HG02763 (cell line): Measurements from ENCODE around the gene TNIP1.

Experiments used
- ATAC-seq: cut with Tn5 transposase; IDR thresholded peaks from one replicate; pipeline ENCODE4 v1.9.1; 2021; ENCODE audit warnings: mild to moderate bottlenecking, moderate library complexity; ENCODE audit not compliant: unreplicated experiment

TNIP1 gene

DNA sequence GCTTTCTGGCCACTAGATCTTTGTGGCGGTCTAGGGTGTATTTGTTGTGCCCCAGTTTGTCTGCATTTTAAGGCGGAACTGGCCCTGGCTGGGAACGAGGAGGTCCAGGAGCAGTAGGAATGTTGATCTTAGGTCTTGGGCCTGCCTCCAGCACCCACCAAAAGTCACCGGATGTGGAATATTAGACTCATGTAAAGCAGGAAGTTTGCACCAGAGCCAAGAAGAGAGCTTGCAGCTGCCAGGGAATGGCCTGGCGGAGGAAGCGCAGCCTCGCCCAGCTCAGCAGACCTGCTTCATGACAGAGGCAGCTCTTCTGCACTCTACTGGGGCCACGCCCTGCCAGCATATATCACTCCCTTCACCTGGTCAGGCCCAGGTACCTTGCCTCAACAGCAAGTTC is 57.2 kb downstream of the TNIP1 start:
- no peak for ATAC-seq

DNA sequence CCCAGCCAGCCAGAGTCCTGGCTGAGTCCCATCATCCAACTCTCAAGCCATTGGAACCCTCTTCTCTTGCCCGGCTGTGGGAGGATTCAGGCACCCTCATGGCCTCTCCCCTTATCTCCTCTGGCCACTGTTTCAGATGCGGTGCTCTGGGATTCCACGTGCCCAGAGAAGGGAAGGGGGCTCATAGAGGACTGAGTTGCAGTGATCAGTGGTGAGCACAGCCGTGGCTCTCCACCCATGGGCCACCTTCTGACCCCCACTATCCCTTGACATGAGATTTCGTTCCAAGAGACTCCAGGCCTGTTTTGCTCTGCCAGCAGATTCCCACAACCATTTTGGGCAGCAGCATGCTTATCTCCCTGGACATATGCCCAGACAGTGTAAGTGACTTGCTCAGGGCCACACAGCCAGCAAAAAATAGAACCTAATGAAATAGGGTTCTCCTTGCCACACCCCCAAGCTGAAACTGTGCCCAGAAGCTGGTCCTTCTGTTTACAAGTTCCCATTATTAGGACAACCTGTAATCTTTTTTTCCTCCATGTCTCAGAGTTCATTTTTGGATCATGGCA is 57.7 kb downstream of the TNIP1 start:
- no peak for ATAC-seq

DNA sequence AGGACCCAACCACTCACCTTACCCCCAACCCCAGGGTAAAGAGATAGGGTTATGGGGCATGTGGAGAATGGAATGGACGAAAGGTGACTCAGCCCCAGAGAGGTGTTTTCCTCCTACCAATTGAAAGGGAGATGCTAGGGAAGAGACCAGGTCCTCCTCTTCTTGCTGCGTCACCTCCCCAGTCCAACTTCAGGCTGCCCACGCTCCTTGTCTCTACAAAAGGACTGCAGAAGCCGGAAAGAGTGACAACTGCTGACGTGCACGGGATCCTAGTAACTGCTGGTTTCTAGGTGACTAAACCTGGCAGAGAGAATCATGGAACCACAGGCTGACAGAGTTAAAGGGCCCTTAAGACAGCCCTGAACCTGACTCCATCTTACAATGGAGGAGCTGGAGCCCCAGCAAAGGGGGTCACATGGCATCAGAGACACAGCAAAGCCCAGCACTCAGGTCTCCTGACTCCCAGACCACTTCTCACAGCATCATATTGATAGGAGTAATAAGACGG is 58.3 kb downstream of the TNIP1 start:
- ATAC-seq, result no peak

DNA sequence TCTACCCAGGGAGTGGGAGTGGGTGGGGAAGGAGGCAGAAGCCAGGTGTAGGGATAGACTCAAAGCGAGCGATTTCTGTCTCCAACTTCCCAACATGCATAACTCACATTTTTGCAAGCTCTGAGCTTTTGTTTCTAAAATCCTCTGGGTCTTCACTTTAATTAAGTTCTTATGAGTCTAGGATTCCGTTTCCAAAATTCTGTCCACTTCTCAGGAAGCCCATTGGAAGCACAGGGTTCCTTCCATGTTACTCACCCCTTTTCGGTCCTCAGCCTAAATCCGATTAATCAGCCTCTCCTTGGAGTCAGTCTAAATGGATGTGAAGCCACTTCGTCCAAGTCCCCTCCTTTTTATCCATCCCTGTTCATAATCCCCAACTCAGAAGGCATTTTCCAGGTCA is 59.1 kb downstream of the TNIP1 start:
- ATAC-seq, result no peak

- peak; percentile 70 for ATAC-seq
Observed at GRCh38 chr5:151020304-151021110, 60.3 kb downstream of the TNIP1 start, which contains the start of gene GPX3. Gene GPX3 (plus strand): TSS chr5:151020591. CDS start chr5:151020655, 64 bp downstream.

DNA sequence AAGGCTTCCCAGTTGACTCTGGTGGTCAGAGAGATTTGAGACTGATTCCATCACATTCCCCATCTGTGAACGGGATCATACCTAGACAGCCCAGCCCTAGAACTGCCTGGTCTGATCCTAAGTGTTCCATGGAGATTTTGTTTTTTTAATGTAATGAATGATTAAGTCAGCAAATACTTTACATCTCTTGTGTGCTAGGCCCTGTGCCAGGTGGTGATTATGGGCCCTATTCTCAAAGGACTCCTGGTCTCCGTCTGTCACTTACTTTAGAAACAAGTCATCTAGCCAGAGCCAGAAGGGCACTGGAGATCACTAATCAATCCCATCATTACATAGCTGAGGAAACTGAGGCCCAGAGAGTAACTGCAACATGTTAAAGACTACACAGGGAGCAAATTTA is 61.5 kb downstream of the TNIP1 start:
- ATAC-seq, result no peak

DNA sequence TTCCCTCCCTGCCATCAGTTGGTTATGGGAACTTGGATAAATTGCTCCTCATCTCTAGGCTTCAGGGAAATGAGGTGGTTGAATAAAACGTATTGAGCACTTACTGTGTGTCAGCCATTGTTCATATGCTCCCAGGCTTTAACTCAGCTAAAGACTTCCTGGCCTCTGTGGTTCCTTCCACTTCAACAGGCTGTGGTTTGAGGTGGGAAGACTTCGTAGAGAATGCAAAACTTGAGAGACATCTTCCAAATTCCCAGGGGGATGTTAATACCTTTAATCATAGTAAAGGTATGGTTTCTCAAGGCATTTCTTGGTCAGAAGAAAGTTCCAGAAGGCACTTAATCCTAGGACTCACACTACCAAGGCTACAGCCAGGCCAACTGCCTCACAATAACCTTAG is 62.0 kb downstream of the TNIP1 start:
- no peak for ATAC-seq

DNA sequence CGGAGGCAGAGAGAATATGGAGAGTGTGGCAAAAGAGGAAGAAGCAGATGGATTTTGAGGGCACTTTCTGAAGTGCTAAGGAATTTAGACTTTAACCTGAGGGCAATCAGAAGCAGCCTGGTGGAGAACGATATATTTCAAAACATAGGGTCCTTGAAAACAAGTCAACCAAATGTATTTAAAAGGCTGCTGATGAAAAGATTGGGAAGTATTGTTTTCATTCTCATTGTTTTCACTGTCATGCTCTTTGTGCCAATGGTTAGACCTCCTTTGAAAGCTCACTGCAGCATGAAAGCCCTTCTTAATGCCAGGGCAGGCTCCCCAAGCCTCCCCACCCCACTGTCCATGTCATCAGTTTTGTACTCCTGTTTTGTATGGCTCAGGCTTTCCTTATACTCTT is 62.9 kb downstream of the TNIP1 start:
- no peak for ATAC-seq

DNA sequence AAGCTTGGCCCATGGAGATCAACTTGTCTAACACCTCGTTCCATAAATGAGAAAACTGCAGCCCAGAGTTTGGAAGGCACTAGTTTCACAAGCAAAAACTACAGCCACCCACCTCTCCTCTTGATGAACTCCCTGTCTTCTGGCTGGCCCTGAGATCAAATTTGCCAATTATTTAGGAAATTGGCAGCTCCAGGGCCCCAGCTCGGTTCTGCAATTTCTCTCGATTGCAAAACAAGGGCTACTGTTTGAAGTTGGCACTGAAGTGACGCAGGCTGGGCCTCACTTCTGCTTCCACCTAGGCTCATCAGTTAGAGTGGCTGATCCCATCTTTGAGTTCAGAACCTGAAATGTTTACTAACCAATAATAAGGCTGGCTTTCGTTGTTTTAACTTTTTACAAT is 64.1 kb downstream of the TNIP1 start:
- ATAC-seq, result no peak

DNA sequence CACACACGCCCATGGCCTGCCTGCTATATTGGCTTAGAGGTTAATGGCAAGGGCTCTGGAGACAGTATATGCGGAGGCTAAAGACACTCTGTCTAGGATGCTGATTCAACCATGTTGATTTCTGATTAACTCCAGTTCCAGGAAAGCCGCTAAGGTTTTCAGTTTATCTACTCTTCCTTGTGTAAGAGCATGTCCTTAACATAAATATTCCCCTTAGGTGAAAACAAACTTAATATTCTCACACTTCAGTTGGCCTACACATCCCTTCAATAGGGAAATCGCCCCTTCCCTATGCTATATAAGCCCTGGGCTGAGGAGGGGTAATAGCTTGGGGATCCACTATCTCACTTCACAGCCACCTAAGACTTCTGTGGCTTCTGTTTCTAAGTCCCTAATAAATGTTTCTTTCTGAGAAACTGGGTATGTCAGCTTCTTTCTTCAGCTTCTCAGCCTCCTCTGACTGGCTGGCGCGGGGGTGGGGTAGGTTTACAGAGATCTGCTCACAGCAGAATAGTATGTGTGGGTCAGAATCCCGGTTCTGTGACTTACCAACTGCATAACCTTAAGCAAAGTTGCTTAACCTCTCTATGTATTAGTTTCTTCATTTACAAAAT is 64.8 kb downstream of the TNIP1 start:
- no peak for ATAC-seq

DNA sequence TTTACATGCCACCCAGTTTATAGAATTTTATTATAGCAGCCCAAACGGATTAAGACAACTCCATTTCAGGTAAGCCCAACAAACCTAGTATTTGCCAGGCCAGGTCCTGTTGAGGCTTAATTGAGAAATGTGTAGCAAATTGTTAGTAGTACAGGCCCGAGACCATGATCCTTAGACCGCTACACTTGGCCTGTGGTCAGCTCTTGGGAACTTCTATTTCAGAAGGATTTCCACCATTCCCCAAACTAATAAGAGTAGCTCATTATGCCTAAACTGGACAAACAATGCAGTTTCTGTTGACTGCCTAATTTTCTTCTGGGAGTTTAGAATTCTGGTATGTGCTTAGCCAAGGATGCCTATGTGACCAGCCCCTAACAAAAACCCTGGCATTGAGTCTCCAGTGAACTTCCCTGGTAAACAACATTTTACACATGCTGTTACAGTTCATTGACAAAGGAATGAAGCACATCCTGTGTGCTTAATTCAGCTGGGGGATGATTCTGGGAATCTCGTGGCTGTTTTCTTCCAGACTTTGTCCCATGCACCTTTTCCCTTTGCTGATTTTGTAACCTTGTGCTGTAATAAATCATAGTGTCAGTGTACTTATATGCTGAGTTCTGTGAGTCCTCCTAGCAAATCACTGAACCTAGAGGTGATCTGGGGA is 66.0 kb downstream of the TNIP1 start:
- no peak for ATAC-seq

DNA sequence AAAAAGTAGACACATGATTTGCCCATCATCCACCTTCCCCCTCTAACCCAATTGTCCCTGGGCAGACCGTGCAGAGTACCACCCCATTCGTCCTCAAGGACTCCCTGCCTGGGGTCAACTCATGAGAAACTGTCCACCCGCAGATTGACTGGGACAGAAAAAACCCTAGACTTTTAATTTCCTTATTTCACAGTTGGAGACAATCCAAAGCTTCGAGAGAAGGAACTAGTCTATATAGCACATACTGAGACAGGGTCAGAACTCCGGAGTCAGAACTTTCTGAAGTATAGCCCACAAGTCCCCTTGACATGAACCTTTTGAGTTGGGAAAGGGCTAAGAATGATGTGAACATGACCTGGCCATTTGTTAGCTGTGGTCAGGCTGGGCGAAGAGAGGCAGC is 68.0 kb downstream of the TNIP1 start:
- no peak for ATAC-seq

- ATAC-seq, result no peak
Observed at GRCh38 chr5:151008906-151009305, 71.9 kb downstream of the TNIP1 start.

GRCh38 chr5:151008210-151008491 is 72.7 kb downstream of the TNIP1 start:
- no peak for ATAC-seq

DNA sequence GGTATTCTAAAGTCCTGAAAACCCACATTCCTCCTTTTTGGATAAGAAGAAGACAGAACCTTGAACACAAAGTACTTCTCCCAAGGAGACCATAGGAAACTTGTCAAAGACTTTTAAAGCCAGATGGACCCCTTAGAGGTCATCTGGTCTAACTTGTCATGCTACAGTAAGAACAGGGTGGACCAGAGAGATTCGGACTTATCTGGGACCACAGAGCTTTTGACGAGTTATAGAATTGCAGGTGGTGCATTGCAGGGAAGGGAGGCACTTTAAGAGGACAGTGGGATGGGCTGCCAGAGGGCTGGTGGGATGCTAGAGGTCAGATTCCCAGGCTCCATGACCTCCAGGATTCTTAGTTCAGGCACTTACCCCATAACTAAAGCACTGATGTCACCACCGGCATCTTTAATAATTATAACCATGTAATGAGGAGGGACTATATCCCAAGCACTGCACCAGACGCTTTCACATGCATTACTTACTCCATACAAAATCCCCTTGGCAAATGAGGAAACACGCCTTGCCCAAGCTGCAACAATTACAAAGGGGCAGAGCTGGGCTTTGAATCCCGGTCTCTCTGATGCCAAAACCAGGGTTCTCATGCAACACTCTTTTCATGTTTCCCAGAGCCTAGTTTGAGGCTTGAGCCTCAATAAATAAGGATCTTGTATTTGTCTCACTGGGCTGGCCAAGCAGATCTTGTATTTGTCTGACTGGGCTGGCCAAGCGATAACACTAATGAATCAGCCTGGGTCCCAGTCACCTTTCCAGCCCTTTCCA is 73.2 kb downstream of the TNIP1 start:
- ATAC-seq, result no peak

- ATAC-seq, result no peak
Observed at GRCh38 chr5:151006704-151007334, 74.0 kb downstream of the TNIP1 start.

- no peak for ATAC-seq
Observed at GRCh38 chr5:151005950-151006576, 74.8 kb downstream of the TNIP1 start.

GRCh38 chr5:151005187-151005949 is 75.5 kb downstream of the TNIP1 start:
- ATAC-seq, result no peak

DNA sequence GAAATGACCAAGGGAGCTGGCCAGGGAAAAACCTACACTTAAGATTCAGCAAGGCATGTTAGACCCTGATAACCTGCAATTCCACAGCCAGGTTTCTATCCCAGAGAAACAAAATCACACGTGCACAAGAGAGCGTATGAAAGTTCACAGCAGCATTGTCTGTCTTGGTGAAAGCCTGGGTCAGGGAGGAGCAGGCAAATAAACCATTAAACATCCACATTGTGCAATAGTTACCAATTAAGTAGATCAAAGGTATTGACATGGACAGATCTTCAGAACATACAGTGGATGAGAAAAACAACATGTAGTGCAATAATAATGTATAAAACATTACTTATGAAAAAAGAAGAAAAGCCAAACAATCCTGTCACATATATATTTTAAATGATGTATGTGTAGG is 76.3 kb downstream of the TNIP1 start:
- no peak for ATAC-seq
